Lung (tissue), 12 donors: ENCODE measurements around the gene CFAP53. TPM values are rescaled to one million over a fixed set of nuclear protein-coding genes. Genes with fewer than 3 reads are reported as not detected.
"Not testable (repeated sequence)": the region's sequence is repeated elsewhere in the genome, so short reads cannot be mapped to it uniquely, and the experiment has no call there.

Source experiments
- ATAC-seq: fragments of 200-7000 bp; cut with Tn5 transposase; one replicate; pipeline ENCODE4 v1.9.1; 2020; ENCODE audit warnings: moderate number of reproducible peaks; ENCODE audit not compliant: insufficient read depth, low FRiP score
- DNase-seq, 3 donors: peaks; one replicate each; pipeline ENCODE4 v3.0.0-alpha.2; 2013 to 2017
- H3K27ac ChIP-seq, 2 donors: one replicate each; pipeline ENCODE4 v1.5.1; 2013; ENCODE audit warnings: mild to moderate bottlenecking in 2 of 2, moderate library complexity in 2 of 2, control low read depth in 1 of 2, inconsistent platforms in 1 of 2, low read depth in 1 of 2, low read length in 1 of 2
- H3K27me3 ChIP-seq, 3 donors: one replicate each; pipeline ENCODE4 v1.5.1; 2013; ENCODE audit warnings: low read length in 2 of 3; ENCODE audit not compliant: control insufficient read depth in 3 of 3, insufficient read depth in 3 of 3
- H3K36me3 ChIP-seq, 4 donors: one replicate each; pipeline ENCODE4 v1.5.1; 2013; ENCODE audit warnings: low read length in 4 of 4, mild to moderate bottlenecking in 1 of 4, moderate library complexity in 1 of 4; ENCODE audit not compliant: control insufficient read depth in 4 of 4, insufficient read depth in 4 of 4
- H3K4me1 ChIP-seq, 5 donors: one replicate each; pipeline ENCODE4 v1.5.1; 2013; ENCODE audit warnings: low read length in 5 of 5, mild to moderate bottlenecking in 2 of 5, moderate library complexity in 1 of 5; ENCODE audit not compliant: control insufficient read depth in 5 of 5, insufficient read depth in 5 of 5
- H3K4me3 ChIP-seq: one replicate; pipeline ENCODE4 v1.5.1; 2013; ENCODE audit warnings: mild to moderate bottlenecking, control low read depth, moderate library complexity
- H3K9ac ChIP-seq, 2 donors: one replicate each; pipeline ENCODE4 v1.5.1; 2013; ENCODE audit warnings: low read length in 2 of 2, control low read depth in 1 of 2; ENCODE audit not compliant: insufficient read depth in 1 of 2
- H3K9me3 ChIP-seq, 4 donors: one replicate each; pipeline ENCODE4 v1.5.1; 2013; ENCODE audit warnings: low read length in 3 of 4, mild to moderate bottlenecking in 1 of 4, moderate library complexity in 1 of 4; ENCODE audit not compliant: control insufficient read depth in 4 of 4, insufficient read depth in 3 of 4
- WGBS, 2 donors: extraction: QIAGEN DNeasy Blood & Tissue Kit; methylation state at CpG; one replicate each; pipeline ENCODE4 v1.1.7; 2013; 5-methylcytosine and 5-hydroxymethylcytosine counted together
- polyA plus RNA-seq, 2 donors: library from polyadenylated mRNA; stranded (reverse); fragments of 200-250 nt; gene quantifications; one replicate each; pipeline ENCODE4 v1.2.1, GENCODE V29; 2013
- total RNA-seq, 2 donors: library from RNA; depleted of rRNA in 1 of 2; stranded (reverse); fragments of >200 nt in 1 of 2; gene quantifications; one replicate each; pipeline ENCODE4 v1.2.1, GENCODE V29; 2014 to 2021
- TF ChIP-seq, protein P1 (sequence below): IDR thresholded peaks from 2 replicates; pipeline ENCODE4 v1.5.1; 2012; ENCODE audit warnings: mild to moderate bottlenecking; ENCODE audit errors: control extremely low read depth, extremely low read depth
- donor health status: control.
- donor health status: control.
- donor health status: Bipolar disorder and iron deficiency.
- donor health status: healthy.
- donor health status: DM: yes; HTN: yes; CAD: no.

The CFAP53 gene
- total and polyA plus RNA-seq, 4 donors: 5.0 to 7.1 (median 5.5) TPM

DNA sequence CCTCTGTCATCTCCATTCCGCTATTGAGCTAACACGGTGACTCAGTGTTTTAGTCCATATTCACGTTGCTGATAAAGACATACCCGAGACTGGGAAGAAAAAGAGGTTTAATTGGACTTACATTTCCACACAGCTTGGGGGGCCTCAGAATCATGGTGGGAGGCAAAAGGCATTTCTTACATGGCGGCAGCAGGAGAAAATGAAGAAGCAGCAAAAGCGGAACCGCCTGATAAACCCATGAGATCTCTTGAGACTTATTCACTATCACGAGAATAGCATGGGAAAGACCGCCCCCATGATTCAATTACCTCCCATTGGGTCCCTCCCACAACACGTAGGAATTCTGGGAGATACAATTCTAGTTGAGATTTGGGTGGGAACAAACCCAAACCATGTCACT is 43.8 kb upstream of the CFAP53 start:
- Histone ChIP-seq H3K9ac (no peak overlapping the region), H3K27ac (no peak overlapping the region), H3K9me3 (no peaks in the 10 kb centered on the region), H3K36me3 (no peaks in the 10 kb centered on the region), H3K27me3 (peaks cover 0 to 4% (median 0%) of the 10 kb centered on the region in 3 donors), H3K4me1 (peaks cover 0 to 3% (median 3%) of the 10 kb centered on the region in 5 donors), H3K4me3 (no peak overlapping the region)
- no peak for ATAC-seq
- WGBS, 2 donors: 88 to 92% methylated on average over 10 of the region's 10 CpGs
- DNase-seq: no peak
- TF ChIP-seq, protein P1, sequence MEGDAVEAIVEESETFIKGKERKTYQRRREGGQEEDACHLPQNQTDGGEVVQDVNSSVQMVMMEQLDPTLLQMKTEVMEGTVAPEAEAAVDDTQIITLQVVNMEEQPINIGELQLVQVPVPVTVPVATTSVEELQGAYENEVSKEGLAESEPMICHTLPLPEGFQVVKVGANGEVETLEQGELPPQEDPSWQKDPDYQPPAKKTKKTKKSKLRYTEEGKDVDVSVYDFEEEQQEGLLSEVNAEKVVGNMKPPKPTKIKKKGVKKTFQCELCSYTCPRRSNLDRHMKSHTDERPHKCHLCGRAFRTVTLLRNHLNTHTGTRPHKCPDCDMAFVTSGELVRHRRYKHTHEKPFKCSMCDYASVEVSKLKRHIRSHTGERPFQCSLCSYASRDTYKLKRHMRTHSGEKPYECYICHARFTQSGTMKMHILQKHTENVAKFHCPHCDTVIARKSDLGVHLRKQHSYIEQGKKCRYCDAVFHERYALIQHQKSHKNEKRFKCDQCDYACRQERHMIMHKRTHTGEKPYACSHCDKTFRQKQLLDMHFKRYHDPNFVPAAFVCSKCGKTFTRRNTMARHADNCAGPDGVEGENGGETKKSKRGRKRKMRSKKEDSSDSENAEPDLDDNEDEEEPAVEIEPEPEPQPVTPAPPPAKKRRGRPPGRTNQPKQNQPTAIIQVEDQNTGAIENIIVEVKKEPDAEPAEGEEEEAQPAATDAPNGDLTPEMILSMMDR: no peak

DNA sequence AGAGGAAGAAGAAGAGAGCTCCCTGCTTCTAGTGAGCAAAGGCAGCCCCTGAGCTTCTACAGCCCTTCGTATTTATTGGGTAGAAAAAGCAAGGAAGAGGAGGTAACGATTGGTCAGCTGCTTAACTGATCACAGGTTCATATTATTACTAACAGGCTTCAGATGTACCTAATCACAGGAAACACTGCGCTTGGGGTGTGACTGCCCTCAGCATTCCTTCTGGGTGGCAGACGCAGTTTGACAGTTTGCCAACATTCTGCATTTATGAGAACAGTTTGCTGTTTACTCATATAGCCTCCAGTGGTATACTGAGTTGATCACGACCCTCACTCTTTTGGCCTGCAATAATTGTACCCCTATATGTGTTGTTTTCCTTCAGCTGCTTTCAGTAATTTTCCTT is 42.6 kb upstream of the CFAP53 start:
- H3K4me1 ChIP-seq, H3K27ac ChIP-seq, H3K27me3 ChIP-seq, DNase-seq, H3K9ac ChIP-seq, H3K9me3 ChIP-seq, ATAC-seq, H3K4me3 ChIP-seq, H3K36me3 ChIP-seq: not testable (repeated sequence)
- WGBS, 2 donors: 65% methylated on average over 5 of the region's 5 CpGs

DNA sequence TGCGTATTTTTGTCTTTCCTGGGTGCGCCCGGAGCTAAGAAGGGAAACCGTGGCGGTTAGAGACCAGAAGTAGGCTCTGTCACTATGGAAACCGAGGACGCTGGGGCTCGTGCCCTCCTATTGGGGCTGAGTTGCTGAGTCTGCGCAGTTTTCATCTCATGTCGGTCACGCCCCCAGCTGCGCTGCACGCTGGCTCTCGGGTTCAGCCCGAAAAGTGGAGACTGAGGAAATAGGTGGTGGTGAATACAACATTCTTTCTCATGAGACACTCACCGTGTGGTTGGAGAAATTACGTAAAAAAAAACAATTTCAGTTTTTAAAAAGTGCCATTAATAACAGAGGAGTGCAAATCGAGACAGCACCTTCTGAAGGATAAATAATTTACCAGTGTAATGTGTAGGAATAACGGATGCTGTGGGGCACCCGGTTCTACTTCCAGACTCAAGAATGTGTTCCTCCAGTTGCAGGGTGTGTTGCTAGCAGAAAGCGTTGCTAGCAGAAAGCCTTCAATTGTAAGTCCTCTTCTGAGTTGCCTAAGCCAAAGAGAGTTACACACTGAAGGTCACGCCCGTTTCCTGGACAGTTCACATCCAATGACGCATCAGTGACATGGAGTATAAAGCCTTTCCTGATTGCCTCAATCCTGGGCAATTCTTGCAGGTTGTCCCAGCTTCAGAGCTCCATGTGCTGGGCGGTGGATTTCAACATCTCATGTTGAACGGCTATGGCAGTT is 41.6 kb upstream of the CFAP53 start:
- WGBS, 2 donors: 1 to 5% methylated on average over 26 of the region's 26 CpGs
- H3K27me3 ChIP-seq: peaks cover 0 to 4% (median 0%) of the 10 kb centered on the region in 3 donors
- peak overlapping the region in 1 of 2 donors; percentile 58 for H3K9ac ChIP-seq
- H3K36me3 ChIP-seq: no peaks in the 10 kb centered on the region
- H3K4me1 ChIP-seq: peaks cover 0 to 3% (median 3%) of the 10 kb centered on the region in 5 donors
- peak overlapping the region; percentile 19 for H3K4me3 ChIP-seq
- DNase-seq (peak; percentile 88 to 93 (median 91)), ATAC-seq (peak; percentile 90)
- H3K27ac ChIP-seq: no peak overlapping the region
- H3K9me3 ChIP-seq: peaks cover 0 to 2% (median 0%) of the 10 kb centered on the region in 4 donors
- TF ChIP-seq, protein P1: no peak

DNA sequence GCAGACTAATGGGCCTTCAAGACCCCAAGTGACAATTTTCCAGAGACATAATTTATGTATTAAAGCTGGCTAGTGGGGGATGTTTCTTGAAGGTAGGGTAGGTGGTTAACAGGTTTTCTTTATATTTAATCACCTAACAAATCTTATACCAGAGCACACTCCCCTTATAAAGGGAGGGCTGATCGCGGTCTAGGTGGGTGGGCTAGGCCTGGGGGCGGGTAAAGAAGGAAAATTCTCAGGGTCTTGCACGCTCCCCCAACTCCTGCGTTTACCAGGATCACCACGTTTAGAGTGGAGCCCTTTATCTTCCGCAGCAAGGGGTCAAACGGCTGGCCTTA is 41.1 kb upstream of the CFAP53 start:
- H3K27me3 ChIP-seq: peaks cover 0 to 4% (median 0%) of the 10 kb centered on the region in 3 donors
- 2 to 3% methylated on average over 8 of the region's 8 CpGs for WGBS, 2 donors

More for the DNA sequence above, 41.1 kb upstream of the CFAP53 start:
- Histone ChIP-seq H3K4me1 (peaks cover 0 to 3% (median 3%) of the 10 kb centered on the region in 5 donors), H3K27ac (no peak overlapping the region), H3K9ac (peak overlapping the region in 1 of 2 donors; percentile 58), H3K9me3 (peaks cover 0 to 2% (median 0%) of the 10 kb centered on the region in 4 donors), H3K4me3 (peak overlapping the region; percentile 19), H3K36me3 (no peaks in the 10 kb centered on the region)
- TF ChIP-seq, protein P1: no peak
- ATAC-seq (no peak), DNase-seq (no peak)
